CD4-positive, CD25-positive, alpha-beta regulatory T cell (primary cell): ENCODE results near the gene PPARA. TPM values are rescaled to one million over a fixed set of nuclear protein-coding genes. Genes with fewer than 3 reads are reported as not detected.
A peak's percentile ranks its signal among the peaks of the same experiment; 100 is the strongest.

Source experiments
- ATAC-seq, 2 donors: fragments of 150-1000 bp; cut with Tn5 transposase; one replicate each; pipeline ENCODE4 v1.10.0; 2021; ENCODE audit warnings: low read depth in 2 of 2, moderate number of reproducible peaks in 2 of 2, moderate library complexity in 1 of 2
- DNase-seq, 3 donors: peaks; one replicate each; pipeline versions ENCODE4 v3.0.0 to v3.0.0-alpha.2; 2012 to 2022; ENCODE audit warnings: mixed read lengths in 1 of 3
- H3K27ac ChIP-seq: one replicate; pipeline ENCODE4 v1.7.0; 2013; ENCODE audit warnings: mild to moderate bottlenecking, low read length; ENCODE audit not compliant: insufficient read depth, poor library complexity, severe bottlenecking
- H3K27me3 ChIP-seq: one replicate; pipeline ENCODE4 v1.7.0; 2013; ENCODE audit warnings: low read length; ENCODE audit not compliant: control insufficient read depth, insufficient read depth
- H3K36me3 ChIP-seq: one replicate; pipeline ENCODE4 v1.7.0; 2013; ENCODE audit warnings: mild to moderate bottlenecking, low read length, moderate library complexity; ENCODE audit not compliant: control insufficient read depth, insufficient read depth
- H3K4me1 ChIP-seq: 2 replicates; pipeline ENCODE4 v1.7.0; 2013; ENCODE audit warnings: mild to moderate bottlenecking, low read length; ENCODE audit not compliant: insufficient read depth, control insufficient read depth, poor library complexity, severe bottlenecking
- H3K4me3 ChIP-seq: one replicate; pipeline ENCODE4 v1.7.0; 2013; ENCODE audit warnings: low read depth, mild to moderate bottlenecking, low read length, moderate library complexity
- H3K9me3 ChIP-seq, 2 experiments: 1 replicate in 1 of 2; 2 replicates in 1 of 2; pipeline ENCODE4 v1.7.0; 2013; ENCODE audit warnings: low read length in 2 of 2, mild to moderate bottlenecking in 1 of 2, moderate library complexity in 1 of 2; ENCODE audit not compliant: control insufficient read depth in 2 of 2
- H3K27ac Mint-ChIP-seq, 3 donors: one replicate each; pipeline ENCODE4 v1.8.0; 2020 to 2022; ENCODE audit warnings: mild to moderate bottlenecking in 3 of 3, mixed read lengths in 3 of 3, moderate library complexity in 2 of 3
- H3K27me3 Mint-ChIP-seq: one replicate; pipeline ENCODE4 v1.8.0; 2022; ENCODE audit warnings: mild to moderate bottlenecking, mixed read lengths
- H3K36me3 Mint-ChIP-seq: one replicate; pipeline ENCODE4 v1.8.0; 2020; ENCODE audit warnings: mixed read lengths
- H3K4me1 Mint-ChIP-seq, 4 donors: one replicate each; pipeline ENCODE4 v1.8.0; 2020 to 2022; ENCODE audit warnings: mixed read lengths in 4 of 4, mild to moderate bottlenecking in 1 of 4
- H3K4me3 Mint-ChIP-seq, 4 donors: one replicate each; pipeline ENCODE4 v1.8.0; 2020 to 2022; ENCODE audit warnings: mild to moderate bottlenecking in 4 of 4, mixed read lengths in 4 of 4, moderate library complexity in 3 of 4
- H3K9me3 Mint-ChIP-seq, 7 donors: one replicate each; pipeline ENCODE4 v1.8.0; 2020 to 2022; ENCODE audit warnings: mixed read lengths in 7 of 7, mild to moderate bottlenecking in 3 of 7, moderate library complexity in 2 of 7
- polyA plus RNA-seq, 4 donors: library from polyadenylated mRNA; unstranded; fragments of 300-500 nt; fragmentation: Illumina TruSeq; gene quantifications; one replicate each; pipeline ENCODE4 v1.2.3, GENCODE V29; 2021
- total RNA-seq: library from RNA; stranded (reverse); gene quantifications from one replicate; pipeline ENCODE4 v1.2.3, GENCODE V29; 2022

PPARA gene
- total and polyA plus RNA-seq, 5 donors from 2014 or later: 0.67 to 10.3 (median 4.0) TPM

GRCh38 chr22:46180370-46181137 lies 30.2 kb downstream of the PPARA start:
- H3K4me3 ChIP-seq: no peak overlapping the region
- H3K36me3 ChIP-seq: peaks cover 4% of the 10 kb centered on the region
- peaks cover 12 to 24% of the 10 kb centered on the region in 2 experiments for H3K9me3 ChIP-seq
- peaks cover 0 to 7% (median 4%) of the 10 kb centered on the region in 4 donors for H3K4me1 Mint-ChIP-seq
- DNase-seq (no peak), ATAC-seq (no peak)
- peaks cover 0 to 29% (median 16%) of the 10 kb centered on the region in 7 donors for H3K9me3 Mint-ChIP-seq
- no peaks in the 10 kb centered on the region for H3K27me3 Mint-ChIP-seq
- no peaks in the 10 kb centered on the region for H3K4me1 ChIP-seq
- H3K4me3 Mint-ChIP-seq: no peak overlapping the region
- peaks cover 63% of the 10 kb centered on the region for H3K36me3 Mint-ChIP-seq
- no peak overlapping the region for H3K27ac Mint-ChIP-seq
- no peak overlapping the region for H3K27ac ChIP-seq
- no peaks in the 10 kb centered on the region for H3K27me3 ChIP-seq

- Histone ChIP-seq H3K4me3 (no peak overlapping the region), H3K27me3 (no peaks in the 10 kb centered on the region), H3K27ac (no peak overlapping the region), H3K4me1 (no peaks in the 10 kb centered on the region), H3K36me3 (peaks cover 4% of the 10 kb centered on the region), H3K9me3 (peaks cover 12 to 24% of the 10 kb centered on the region in 2 experiments)
- Mint-ChIP-seq H3K27ac (no peak overlapping the region), H3K4me1 (peaks cover 0 to 11% (median 3%) of the 10 kb centered on the region in 4 donors), H3K4me3 (no peak overlapping the region), H3K9me3 (peaks cover 0 to 24% (median 10%) of the 10 kb centered on the region in 7 donors), H3K27me3 (no peaks in the 10 kb centered on the region), H3K36me3 (peaks cover 53% of the 10 kb centered on the region)
- ATAC-seq: no peak
- DNase-seq: no peak
Measured at GRCh38 chr22:46183733-46184132, 33.4 kb downstream of the PPARA start.

- H3K4me3 ChIP-seq: no peak overlapping the region
- ATAC-seq: no peak
- H3K36me3 Mint-ChIP-seq: peaks cover 46% of the 10 kb centered on the region
- H3K27ac ChIP-seq: no peak overlapping the region
- H3K27ac Mint-ChIP-seq: peak overlapping the region in 1 of 3 donors; percentile 70
- no peak for DNase-seq
- peaks cover 0 to 12% (median 4%) of the 10 kb centered on the region in 7 donors for H3K9me3 Mint-ChIP-seq
- peaks cover 6 to 13% of the 10 kb centered on the region in 2 experiments for H3K9me3 ChIP-seq
- no peaks in the 10 kb centered on the region for H3K36me3 ChIP-seq
- H3K4me3 Mint-ChIP-seq: no peak overlapping the region
- H3K27me3 ChIP-seq: no peaks in the 10 kb centered on the region
- H3K27me3 Mint-ChIP-seq: no peaks in the 10 kb centered on the region
- H3K4me1 Mint-ChIP-seq: peaks cover 0 to 11% (median 3%) of the 10 kb centered on the region in 4 donors
- H3K4me1 ChIP-seq: no peaks in the 10 kb centered on the region
Measured at GRCh38 chr22:46185283-46185682, 35.0 kb downstream of the PPARA start.

- peaks cover 0 to 11% (median 3%) of the 10 kb centered on the region in 4 donors for H3K4me1 Mint-ChIP-seq
- Histone ChIP-seq H3K9me3 (no peaks in the 10 kb centered on the region), H3K4me3 (no peak overlapping the region), H3K27ac (no peak overlapping the region), H3K27me3 (no peaks in the 10 kb centered on the region), H3K4me1 (no peaks in the 10 kb centered on the region), H3K36me3 (no peaks in the 10 kb centered on the region)
- DNase-seq (no peak), ATAC-seq (no peak)
- H3K36me3 Mint-ChIP-seq: peaks cover 35% of the 10 kb centered on the region
- no peak overlapping the region for H3K27ac Mint-ChIP-seq
- H3K4me3 Mint-ChIP-seq: no peak overlapping the region
- H3K9me3 Mint-ChIP-seq: peaks cover 0 to 2% (median 0%) of the 10 kb centered on the region in 7 donors
- no peaks in the 10 kb centered on the region for H3K27me3 Mint-ChIP-seq
Measured at GRCh38 chr22:46187862-46188261, 37.5 kb downstream of the PPARA start.

GRCh38 chr22:46192210-46192993 lies 42.1 kb downstream of the PPARA start:
- Mint-ChIP-seq H3K27me3 (no peaks in the 10 kb centered on the region), H3K4me3 (no peak overlapping the region), H3K27ac (no peak overlapping the region), H3K4me1 (no peaks in the 10 kb centered on the region), H3K9me3 (peaks cover 0 to 1% (median 0%) of the 10 kb centered on the region in 7 donors), H3K36me3 (peaks cover 19% of the 10 kb centered on the region)
- H3K4me3 ChIP-seq: no peak overlapping the region
- ATAC-seq (no peak), DNase-seq (no peak)
- H3K36me3 ChIP-seq: no peaks in the 10 kb centered on the region
- H3K27me3 ChIP-seq: no peaks in the 10 kb centered on the region
- no peak overlapping the region for H3K27ac ChIP-seq
- no peaks in the 10 kb centered on the region for H3K4me1 ChIP-seq
- no peaks in the 10 kb centered on the region for H3K9me3 ChIP-seq

GRCh38 chr22:46193898-46194310 lies 43.6 kb downstream of the PPARA start:
- Histone ChIP-seq H3K9me3 (no peaks in the 10 kb centered on the region), H3K36me3 (peaks cover 2% of the 10 kb centered on the region), H3K4me3 (no peak overlapping the region), H3K27me3 (no peaks in the 10 kb centered on the region), H3K27ac (no peak overlapping the region), H3K4me1 (no peaks in the 10 kb centered on the region)
- no peak for ATAC-seq
- H3K9me3 Mint-ChIP-seq: peaks cover 0 to 1% (median 0%) of the 10 kb centered on the region in 7 donors
- H3K27me3 Mint-ChIP-seq: no peaks in the 10 kb centered on the region
- no peaks in the 10 kb centered on the region for H3K4me1 Mint-ChIP-seq
- H3K4me3 Mint-ChIP-seq: no peak overlapping the region
- peaks cover 16% of the 10 kb centered on the region for H3K36me3 Mint-ChIP-seq
- no peak overlapping the region for H3K27ac Mint-ChIP-seq
- DNase-seq: no peak

- Histone ChIP-seq H3K4me1 (no peaks in the 10 kb centered on the region), H3K9me3 (no peaks in the 10 kb centered on the region), H3K27ac (no peak overlapping the region), H3K27me3 (no peaks in the 10 kb centered on the region), H3K4me3 (no peak overlapping the region), H3K36me3 (peaks cover 9% of the 10 kb centered on the region)
- H3K27me3 Mint-ChIP-seq: no peaks in the 10 kb centered on the region
- no peak overlapping the region for H3K4me3 Mint-ChIP-seq
- no peaks in the 10 kb centered on the region for H3K4me1 Mint-ChIP-seq
- peaks cover 19% of the 10 kb centered on the region for H3K36me3 Mint-ChIP-seq
- no peak overlapping the region for H3K27ac Mint-ChIP-seq
- H3K9me3 Mint-ChIP-seq: peaks cover 0 to 1% (median 0%) of the 10 kb centered on the region in 7 donors
- no peak for DNase-seq
- no peak for ATAC-seq
Measured at GRCh38 chr22:46195487-46196165, 45.3 kb downstream of the PPARA start.
